Liver (tissue), 9 donors: ENCODE results near the gene SBK2. TPM values are rescaled to one million over a fixed set of nuclear protein-coding genes. Genes with fewer than 3 reads are reported as not detected.

Experiments
- DNase-seq: peaks from one replicate; pipeline ENCODE4 v3.0.0-alpha.2; 2017; ENCODE audit warnings: low spot score
- H3K27ac ChIP-seq, 2 donors: one replicate each; pipeline ENCODE4 v1.7.0; 2013; ENCODE audit warnings: inconsistent platforms in 2 of 2, low read length in 2 of 2, control low read depth in 1 of 2, low read depth in 1 of 2, mild to moderate bottlenecking in 1 of 2
- H3K27me3 ChIP-seq, 4 donors: one replicate each; pipeline versions ENCODE4 v1.6.1 to v1.7.0; 2013; ENCODE audit warnings: low read length in 3 of 4, inconsistent platforms in 1 of 4, mild to moderate bottlenecking in 1 of 4, moderate library complexity in 1 of 4; ENCODE audit not compliant: control insufficient read depth in 4 of 4, insufficient read depth in 4 of 4
- H3K36me3 ChIP-seq, 4 donors: one replicate each; pipeline versions ENCODE4 v1.6.1 to v1.7.0; 2013; ENCODE audit warnings: low read length in 3 of 4, mild to moderate bottlenecking in 3 of 4, low read depth in 1 of 4, moderate library complexity in 1 of 4; ENCODE audit not compliant: control insufficient read depth in 4 of 4, insufficient read depth in 3 of 4
- H3K4me1 ChIP-seq, 4 donors: one replicate each; pipeline versions ENCODE4 v1.6.1 to v1.7.0; 2013; ENCODE audit warnings: low read length in 3 of 4, mild to moderate bottlenecking in 3 of 4, moderate library complexity in 1 of 4; ENCODE audit not compliant: control insufficient read depth in 4 of 4, insufficient read depth in 4 of 4
- H3K4me3 ChIP-seq, 3 donors: one replicate each; pipeline versions ENCODE4 v1.6.1 to v1.7.0; 2013; ENCODE audit warnings: low read length in 3 of 3, control low read depth in 1 of 3, low read depth in 1 of 3, mild to moderate bottlenecking in 1 of 3
- H3K9ac ChIP-seq, 2 donors: one replicate each; pipeline ENCODE4 v1.7.0; 2013; ENCODE audit warnings: low read length in 2 of 2, mild to moderate bottlenecking in 2 of 2, moderate library complexity in 2 of 2, control low read depth in 1 of 2, low read depth in 1 of 2
- H3K9me3 ChIP-seq, 4 donors: one replicate each; pipeline versions ENCODE4 v1.6.1 to v1.7.0; 2013; ENCODE audit warnings: low read length in 3 of 4; ENCODE audit not compliant: control insufficient read depth in 4 of 4
- ATF3 ChIP-seq: IDR thresholded peaks from 2 replicates; pipeline ENCODE4 v1.6.1; 2016; ENCODE audit warnings: antibody characterized with exemption
- EGR1 ChIP-seq, 2 donors: IDR thresholded peaks; 2 replicates each; pipeline ENCODE4 v1.6.1; 2016 to 2018; ENCODE audit warnings: antibody characterized with exemption in 2 of 2, low read depth in 2 of 2
- FOXA1 ChIP-seq: IDR thresholded peaks from 2 replicates; pipeline ENCODE4 v1.6.1; 2016; ENCODE audit warnings: antibody characterized with exemption
- FOXA2 ChIP-seq: IDR thresholded peaks from 2 replicates; pipeline ENCODE4 v1.6.1; 2016; ENCODE audit warnings: antibody characterized with exemption
- HNF4A ChIP-seq, 2 donors: conservative IDR thresholded peaks; 2 replicates each; pipeline ENCODE4 v1.6.1; 2016; ENCODE audit warnings: antibody characterized with exemption in 2 of 2, mild to moderate bottlenecking in 2 of 2
- JUND ChIP-seq, 2 donors: IDR thresholded peaks; 2 replicates each; pipeline ENCODE4 v1.6.1; 2016; ENCODE audit warnings: antibody characterized with exemption in 2 of 2
- NR2F2 ChIP-seq: IDR thresholded peaks from 2 replicates; pipeline ENCODE4 v1.6.1; 2016; ENCODE audit warnings: antibody characterized with exemption
- RAD21 ChIP-seq, 2 donors: IDR thresholded peaks; 2 replicates each; pipeline ENCODE4 v1.6.1; 2016; ENCODE audit warnings: antibody characterized with exemption in 2 of 2, mild to moderate bottlenecking in 2 of 2
- REST ChIP-seq: IDR thresholded peaks from 2 replicates; pipeline ENCODE4 v1.6.1; 2016; ENCODE audit warnings: antibody characterized with exemption, mild to moderate bottlenecking
- RXRA ChIP-seq, 2 donors: IDR thresholded peaks; 2 replicates each; pipeline ENCODE4 v1.6.1; 2017 to 2018; ENCODE audit warnings: antibody characterized with exemption in 2 of 2, mild to moderate bottlenecking in 1 of 2
- SP1 ChIP-seq: IDR thresholded peaks from 2 replicates; pipeline ENCODE4 v1.6.1; 2018; ENCODE audit warnings: antibody characterized with exemption, mild to moderate bottlenecking
- TAF1 ChIP-seq: conservative IDR thresholded peaks from 2 replicates; pipeline ENCODE4 v1.6.1; 2016; ENCODE audit warnings: antibody characterized with exemption, mild to moderate bottlenecking
- YY1 ChIP-seq: IDR thresholded peaks from 2 replicates; pipeline ENCODE4 v1.6.1; 2016; ENCODE audit warnings: antibody characterized with exemption, mild to moderate bottlenecking
- ZBTB33 ChIP-seq: IDR thresholded peaks from 2 replicates; pipeline ENCODE4 v1.6.1; 2016; ENCODE audit warnings: antibody characterized with exemption
- WGBS: extraction: QIAGEN DNeasy Blood & Tissue Kit; methylation state at CpG from one replicate; pipeline ENCODE4 v1.1.7; 2013; 5-methylcytosine and 5-hydroxymethylcytosine counted together
- polyA plus RNA-seq, 2 donors: library from polyadenylated mRNA; stranded (reverse) in 1 of 2; unstranded in 1 of 2; fragments of 200-250 nt in 1 of 2; fragments of >200 nt in 1 of 2; fragmentation: Nextera tagmentation in 1 of 2; extraction: Ambion mirVana in 1 of 2; gene quantifications; one replicate each; pipeline versions ENCODE4 v1.2.1 to v1.2.3, GENCODE V29; 2013 to 2015
- total RNA-seq, 2 donors: library from RNA; depleted of rRNA; stranded (reverse); fragments of >200 nt; gene quantifications; one replicate each; pipeline ENCODE4 v1.2.3, GENCODE V29; 2014
- donor health status: healthy.
- donor health status: healthy.
- donor health status: healthy.
- donor health status: healthy.
- donor health status: healthy.

SBK2 gene
- total and polyA plus RNA-seq, 4 donors = not detected

GRCh38 chr19:55508120-55508519, 28.8 kb downstream of the SBK2 start:
- WGBS = 68% methylated on average over 10 of the region's 10 CpGs
- H3K4me1 ChIP-seq = peaks cover 0 to 6% (median 3%) of the 10 kb centered on the region in 4 donors
- no peaks in the 10 kb centered on the region for H3K36me3 ChIP-seq
- H3K9me3 ChIP-seq = no peaks in the 10 kb centered on the region
- H3K4me3 ChIP-seq = no peak overlapping the region
- no peak for TF ChIP-seq ZBTB33
- TF ChIP-seq NR2F2 = no peak
- TF ChIP-seq SP1 = no peak
- TF ChIP-seq RXRA (IDR thresholded peaks at IDR 0.05) = no peak
- no peak for TF ChIP-seq TAF1
- no peak for TF ChIP-seq ATF3
- no peak for TF ChIP-seq YY1
- no peak overlapping the region for H3K27ac ChIP-seq
- no peak overlapping the region for H3K9ac ChIP-seq
- H3K27me3 ChIP-seq = no peaks in the 10 kb centered on the region
- DNase-seq = no peak

GRCh38 chr19:55504981-55505380, 32.0 kb downstream of the SBK2 start:
- no peak for DNase-seq
- Histone ChIP-seq H3K9ac (no peak overlapping the region), H3K4me3 (no peak overlapping the region), H3K9me3 (no peaks in the 10 kb centered on the region), H3K27me3 (no peaks in the 10 kb centered on the region), H3K36me3 (no peaks in the 10 kb centered on the region), H3K27ac (no peak overlapping the region), H3K4me1 (peaks cover 0 to 6% (median 3%) of the 10 kb centered on the region in 4 donors)
- TF ChIP-seq REST (no peak), FOXA1 (no peak), ZBTB33 (no peak), EGR1 (IDR thresholded peaks at IDR 0.05; ENCODE audit: low read depth in 2 of 2) (no peak), FOXA2 (no peak), HNF4A (conservative IDR thresholded peaks at IDR 0.05) (no peak), JUND (IDR thresholded peaks at IDR 0.05) (no peak), RAD21 (IDR thresholded peaks at IDR 0.05) (no peak)
- 79% methylated on average over 11 of the region's 11 CpGs for WGBS
